Naive thymus-derived CD4-positive, alpha-beta T cell (primary cell): Measurements from ENCODE around the gene COL5A3. TPM values are rescaled to one million over a fixed set of nuclear protein-coding genes. Genes with fewer than 3 reads are reported as not detected.
"Not testable (repeated sequence)": the region's sequence is repeated elsewhere in the genome, so short reads cannot be mapped to it uniquely, and the experiment has no call there.

ENCODE experiments used
- ATAC-seq: fragments of 150-1000 bp; cut with Tn5 transposase; 2 replicates; pipeline ENCODE4 v1.10.0; 2021; ENCODE audit warnings: mild to moderate bottlenecking, moderate library complexity
- CTCF ChIA-PET: fragments of 350-600 bp; sonication (Branson Sonifier 250); formaldehyde crosslinking; loops from one replicate; lab custom pipeline; 2021; ENCODE audit warnings: antibody characterized with exemption; lab: Charles Lee
- POLR2A ChIA-PET: fragments of 350-600 bp; sonication (Branson Sonifier 250); formaldehyde crosslinking; loops from one replicate; lab custom pipeline; 2021; ENCODE audit warnings: antibody characterized with exemption, inconsistent platforms; lab: Charles Lee
- DNase-seq, 9 donors: peaks; one replicate each; pipeline versions ENCODE4 v3.0.0 to v3.0.0-alpha.2; 2020 to 2022; ENCODE audit warnings: mixed read lengths in 1 of 9
- H3K27ac ChIP-seq: one replicate; pipeline ENCODE4 v1.7.0; 2013; ENCODE audit warnings: mild to moderate bottlenecking, low read depth, low read length, moderate library complexity
- H3K27me3 ChIP-seq, 2 donors: one replicate each; pipeline ENCODE4 v1.7.0; 2013; ENCODE audit warnings: low read length in 2 of 2, mild to moderate bottlenecking in 2 of 2, moderate library complexity in 2 of 2; ENCODE audit not compliant: control insufficient read depth in 2 of 2, insufficient read depth in 2 of 2
- H3K36me3 ChIP-seq, 3 experiments: 1 replicate in 2 of 3; 2 replicates in 1 of 3; pipeline ENCODE4 v1.7.0; 2013; ENCODE audit warnings: low read length in 3 of 3, mild to moderate bottlenecking in 3 of 3, moderate library complexity in 1 of 3; ENCODE audit not compliant: insufficient read depth in 3 of 3, control insufficient read depth in 2 of 3
- H3K4me1 ChIP-seq, 2 donors: one replicate each; pipeline ENCODE4 v1.7.0; 2013; ENCODE audit warnings: low read length in 2 of 2, mild to moderate bottlenecking in 2 of 2, moderate library complexity in 1 of 2; ENCODE audit not compliant: control insufficient read depth in 2 of 2, insufficient read depth in 2 of 2
- H3K4me3 ChIP-seq: 2 replicates; pipeline ENCODE4 v1.7.0; 2013; ENCODE audit warnings: mild to moderate bottlenecking, low read length
- H3K9me3 ChIP-seq, 3 experiments: 1 replicate in 2 of 3; 2 replicates in 1 of 3; pipeline ENCODE4 v1.7.0; 2013; ENCODE audit warnings: low read length in 3 of 3; ENCODE audit not compliant: control insufficient read depth in 2 of 3
- H3K27ac Mint-ChIP-seq, 9 donors: one replicate each; pipeline ENCODE4 v1.8.0; 2020 to 2022; ENCODE audit warnings: mixed read lengths in 9 of 9, mild to moderate bottlenecking in 8 of 9, moderate library complexity in 5 of 9, inconsistent platforms in 2 of 9
- H3K27me3 Mint-ChIP-seq, 5 donors: one replicate each; pipeline ENCODE4 v1.8.0; 2021 to 2022; ENCODE audit warnings: mixed read lengths in 5 of 5, mild to moderate bottlenecking in 1 of 5
- H3K36me3 Mint-ChIP-seq, 5 donors: one replicate each; pipeline ENCODE4 v1.8.0; 2020 to 2022; ENCODE audit warnings: mixed read lengths in 5 of 5, mild to moderate bottlenecking in 3 of 5, inconsistent platforms in 1 of 5
- H3K4me1 Mint-ChIP-seq, 7 donors: one replicate each; pipeline ENCODE4 v1.8.0; 2020 to 2022; ENCODE audit warnings: mixed read lengths in 7 of 7, mild to moderate bottlenecking in 3 of 7, inconsistent platforms in 1 of 7
- H3K4me3 Mint-ChIP-seq, 10 donors: one replicate each; pipeline ENCODE4 v1.8.0; 2020 to 2022; ENCODE audit warnings: mild to moderate bottlenecking in 10 of 10, mixed read lengths in 10 of 10, moderate library complexity in 6 of 10, inconsistent platforms in 2 of 10
- H3K9me3 Mint-ChIP-seq, 11 donors: one replicate each; pipeline ENCODE4 v1.8.0; 2020 to 2022; ENCODE audit warnings: mixed read lengths in 11 of 11, mild to moderate bottlenecking in 4 of 11, inconsistent platforms in 1 of 11, moderate library complexity in 1 of 11
- intact Hi-C, 2 donors: fragments of 100-400 bp; cut with micrococcal nuclease; formaldehyde crosslinking; loops; one replicate each; pipeline ENCODE4 v1.15.1; 2023
- polyA plus RNA-seq, 2 donors: library from polyadenylated mRNA; unstranded; fragments of 300-500 nt; fragmentation: Illumina TruSeq; gene quantifications; one replicate each; pipeline ENCODE4 v1.2.3, GENCODE V29; 2021
- total RNA-seq, 6 experiments: library from RNA in 5 of 6; stranded (reverse) in 5 of 6; gene quantifications; 1 replicate in 5 of 6; 2 replicates in 1 of 6; pipeline ENCODE4 v1.2.3 and lab custom pipeline; 2021 to 2026

COL5A3 gene
- total and polyA plus RNA-seq, 7 experiments from 2014 or later: 0.05 to 1.9 (median 0.09) TPM; not detected in 3

DNA sequence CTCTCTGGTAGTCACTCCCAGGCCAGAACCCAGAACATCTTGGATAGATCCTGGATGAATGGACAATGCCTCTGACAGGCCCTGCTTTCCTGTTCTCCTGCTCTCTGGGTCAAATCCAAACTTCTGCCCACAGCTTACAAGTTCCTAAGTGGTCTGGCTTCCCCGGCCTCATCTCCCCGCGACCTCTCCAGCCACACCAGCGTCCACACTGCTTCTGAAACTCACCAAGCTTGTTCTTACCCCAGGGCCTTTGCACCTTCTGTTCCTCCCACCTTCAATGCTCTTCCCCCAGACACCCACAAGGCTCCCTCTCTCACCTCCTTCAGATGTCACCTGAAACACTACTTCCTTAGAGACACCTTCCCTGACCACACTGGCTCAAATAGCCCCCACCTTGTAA lies 77.5 kb downstream of the COL5A3 start:
- ATAC-seq (no peak), DNase-seq (no peak)
- Mint-ChIP-seq H3K4me1 (peaks cover 17 to 33% (median 26%) of the 10 kb centered on the region in 7 donors), H3K27ac (peak overlapping the region in 1 of 9 donors; percentile 27), H3K27me3 (peaks cover 45 to 57% (median 53%) of the 10 kb centered on the region in 5 donors), H3K9me3 (peaks cover 0 to 4% (median 0%) of the 10 kb centered on the region in 11 donors), H3K36me3 (peaks cover 0 to 4% (median 0%) of the 10 kb centered on the region in 5 donors), H3K4me3 (no peak overlapping the region)
- Histone ChIP-seq H3K27me3 (peaks cover 12 to 13% of the 10 kb centered on the region in 2 donors), H3K27ac (no peak overlapping the region), H3K4me3 (no peak overlapping the region), H3K9me3 (no peaks in the 10 kb centered on the region), H3K36me3 (no peaks in the 10 kb centered on the region), H3K4me1 (peaks cover 4 to 18% of the 10 kb centered on the region in 2 donors)
- ChIA-PET CTCF (interaction anchor here (0.5 to 3.5 kb wide), 10 partner anchors 11 to 458 kb away, joined by 3 to 27 read pairs (median 3); partner anchors contain the start of gene ICAM1), POLR2A (interaction anchor here (0.7 to 0.8 kb wide), 2 partner anchors 169 to 273 kb away, joined by 3 to 4 read pairs; no protein-coding TSS in a partner anchor)
- intact Hi-C loops: loop anchor here in 1 of 2 donors (5.0 to 10.0 kb wide), 2 partner anchors 179 to 452 kb away; partner anchors contain the start of genes P2RY11 and TYK2

DNA sequence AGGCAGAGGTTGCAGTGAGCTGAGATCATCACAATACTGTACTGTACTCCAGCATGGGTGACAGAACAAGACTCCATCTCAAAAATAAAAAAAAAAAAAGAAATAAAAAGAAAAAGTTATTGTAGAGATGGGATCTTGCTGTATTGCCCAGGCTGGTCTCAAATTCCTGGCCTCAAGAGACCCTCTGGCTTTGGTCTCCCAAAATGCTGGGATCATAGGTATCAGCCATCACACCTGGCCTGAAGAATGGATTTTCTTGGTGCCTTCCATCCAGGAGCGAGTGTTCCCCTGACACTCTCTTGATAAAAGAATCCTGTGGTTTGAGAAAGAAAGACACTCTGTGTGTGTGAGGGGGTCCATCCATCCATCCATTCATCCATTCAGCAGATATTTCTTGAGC lies 78.7 kb downstream of the COL5A3 start:
- Histone ChIP-seq H3K36me3 (no peaks in the 10 kb centered on the region), H3K4me1 (peaks cover under 1 to 18% of the 10 kb centered on the region in 2 donors), H3K9me3 (no peaks in the 10 kb centered on the region), H3K27ac (no peak overlapping the region), H3K27me3 (peaks cover 7 to 13% of the 10 kb centered on the region in 2 donors), H3K4me3 (no peak overlapping the region)
- Mint-ChIP-seq H3K27me3 (peaks cover 33 to 47% (median 43%) of the 10 kb centered on the region in 5 donors), H3K9me3 (peaks cover 0 to 4% (median 0%) of the 10 kb centered on the region in 11 donors), H3K36me3 (peaks cover 0 to 4% (median 0%) of the 10 kb centered on the region in 5 donors), H3K27ac (no peak overlapping the region), H3K4me1 (peaks cover 14 to 27% (median 20%) of the 10 kb centered on the region in 7 donors), H3K4me3 (no peak overlapping the region)
- DNase-seq (no peak), ATAC-seq (no peak)
- ChIA-PET POLR2A (interaction anchor here (0.7 kb wide), 1 partner anchor 72 kb away, joined by 5 read pairs; no protein-coding TSS in a partner anchor), CTCF (interaction anchor here (0.6 to 3.5 kb wide), 15 partner anchors 12 to 459 kb away, joined by 3 to 27 read pairs (median 3); partner anchors contain the start of gene ICAM1)
- intact Hi-C loops: loop anchor here (1.0 to 10.0 kb wide), 9 partner anchors 69 to 505 kb away; partner anchors contain the start of genes P2RY11 (in 1 of the 2) and TYK2 (in 1 of the 2)

DNA sequence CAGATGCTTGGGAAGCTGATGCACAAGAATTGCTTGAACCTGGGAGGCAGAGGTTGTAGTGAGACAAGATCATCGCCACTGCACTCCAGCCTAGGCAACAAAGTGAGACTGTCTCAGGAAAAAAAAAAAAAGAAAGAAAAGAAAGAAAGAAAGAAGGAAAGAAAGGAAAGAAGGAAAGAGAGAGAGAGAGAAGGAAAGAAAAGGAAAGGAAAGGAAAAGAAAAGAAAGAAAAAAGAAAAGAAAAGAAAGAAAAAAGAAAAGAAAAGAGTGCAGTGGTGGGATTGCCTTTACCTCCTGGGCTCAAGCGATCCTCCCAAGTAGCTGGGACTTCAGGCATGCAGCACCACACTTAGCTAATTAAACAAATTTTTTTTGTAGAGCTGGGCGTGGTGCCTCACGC lies 86.9 kb downstream of the COL5A3 start:
- no peaks in the 10 kb centered on the region for H3K36me3 Mint-ChIP-seq
- no peaks in the 10 kb centered on the region for H3K9me3 ChIP-seq
- H3K4me1 ChIP-seq: no peaks in the 10 kb centered on the region
- H3K4me1 Mint-ChIP-seq: no peaks in the 10 kb centered on the region
- H3K4me3 Mint-ChIP-seq: no peak overlapping the region
- H3K4me3 ChIP-seq: no peak overlapping the region
- peaks cover 5 to 20% (median 11%) of the 10 kb centered on the region in 5 donors for H3K27me3 Mint-ChIP-seq
- CTCF ChIA-PET: no interaction called here
- ATAC-seq (no peak), DNase-seq (no peak)
- intact Hi-C loops: no loop called here
- H3K27me3 ChIP-seq: no peaks in the 10 kb centered on the region
- H3K27ac ChIP-seq: no peak overlapping the region
- H3K27ac Mint-ChIP-seq: no peak overlapping the region
- no peaks in the 10 kb centered on the region for H3K36me3 ChIP-seq
- POLR2A ChIA-PET: interaction anchor here (0.6 kb wide), 2 partner anchors 44 to 172 kb away, joined by 3 read pairs; no protein-coding TSS in a partner anchor
- no peaks in the 10 kb centered on the region for H3K9me3 Mint-ChIP-seq

DNA sequence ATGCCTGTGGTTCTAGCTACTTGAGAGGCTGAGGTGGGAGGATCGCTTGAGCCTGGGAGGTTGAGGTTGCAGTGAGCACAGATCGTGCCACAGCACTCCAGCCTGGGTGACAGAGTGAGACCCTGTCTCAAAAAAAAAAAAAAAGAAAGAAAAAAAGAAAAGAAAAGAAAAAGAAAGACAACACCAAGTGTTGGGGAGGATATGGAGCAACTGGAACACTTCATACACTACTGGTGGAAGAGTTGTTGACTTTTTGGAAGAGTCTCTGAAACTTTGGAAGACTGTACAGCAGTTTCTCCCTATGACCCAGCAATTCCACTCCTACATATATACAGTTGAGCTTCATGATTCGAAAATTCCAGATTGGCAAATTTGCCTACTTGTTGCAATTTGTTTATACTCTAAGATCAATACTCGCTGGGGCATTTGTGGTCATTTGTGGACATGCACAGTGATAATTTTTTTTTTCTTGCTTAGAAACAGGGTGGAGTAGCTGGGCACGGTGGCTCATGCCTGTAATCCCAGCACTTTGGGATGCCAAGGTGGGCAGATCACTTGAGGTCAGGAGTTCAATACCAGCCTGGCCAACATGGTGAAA lies 87.4 kb downstream of the COL5A3 start:
- H3K36me3 Mint-ChIP-seq, DNase-seq, H3K4me1 ChIP-seq, H3K36me3 ChIP-seq, CTCF ChIA-PET, ATAC-seq, H3K4me3 Mint-ChIP-seq, intact Hi-C loops, H3K27ac ChIP-seq, H3K27me3 ChIP-seq, H3K4me1 Mint-ChIP-seq, H3K4me3 ChIP-seq, H3K9me3 Mint-ChIP-seq, H3K27ac Mint-ChIP-seq, H3K9me3 ChIP-seq: not testable (repeated sequence)
- POLR2A ChIA-PET: interaction anchor here (0.6 kb wide), 1 partner anchor 45 kb away, joined by 3 read pairs; no protein-coding TSS in a partner anchor
- H3K27me3 Mint-ChIP-seq: peaks cover 5 to 21% (median 17%) of the 10 kb centered on the region in 5 donors

DNA sequence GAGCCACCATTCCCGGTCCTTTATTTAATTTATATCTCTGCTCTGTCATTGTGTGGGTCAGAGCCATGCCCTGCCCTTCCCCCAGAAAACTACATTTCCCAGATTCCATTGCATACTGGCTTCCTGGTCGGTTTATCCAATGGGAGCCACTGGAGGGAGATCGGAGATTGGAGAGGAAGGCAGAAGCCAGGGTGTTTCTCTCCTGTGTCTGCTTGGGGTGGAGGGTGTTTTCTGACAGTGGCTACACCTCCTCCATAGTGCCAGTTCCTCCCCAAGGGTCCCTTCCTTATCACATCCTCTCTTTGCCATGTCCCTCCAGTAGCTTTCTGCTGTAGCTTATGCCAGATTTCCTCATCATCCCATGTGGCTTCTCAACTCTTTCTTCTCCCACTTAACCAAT lies 93.0 kb downstream of the COL5A3 start:
- Mint-ChIP-seq H3K27me3 (peaks cover 21 to 36% (median 32%) of the 10 kb centered on the region in 5 donors), H3K36me3 (no peaks in the 10 kb centered on the region), H3K4me3 (peak overlapping the region in 2 of 10 donors; percentile 15 to 48), H3K9me3 (no peaks in the 10 kb centered on the region), H3K27ac (peak overlapping the region in 2 of 9 donors; percentile 22 to 35), H3K4me1 (peaks cover 6 to 12% (median 9%) of the 10 kb centered on the region in 7 donors)
- Histone ChIP-seq H3K4me1 (peaks cover 3 to 5% of the 10 kb centered on the region in 2 donors), H3K27me3 (peaks cover 0 to 13% of the 10 kb centered on the region in 2 donors), H3K27ac (no peak overlapping the region), H3K9me3 (no peaks in the 10 kb centered on the region), H3K4me3 (no peak overlapping the region), H3K36me3 (no peaks in the 10 kb centered on the region)
- ChIA-PET POLR2A (no interaction called here), CTCF (interaction anchor here (0.6 kb wide), 1 partner anchor 70 kb away, joined by 3 read pairs; no protein-coding TSS in a partner anchor)
- no peak for DNase-seq
- no peak for ATAC-seq
- intact Hi-C loops: no loop called here

DNA sequence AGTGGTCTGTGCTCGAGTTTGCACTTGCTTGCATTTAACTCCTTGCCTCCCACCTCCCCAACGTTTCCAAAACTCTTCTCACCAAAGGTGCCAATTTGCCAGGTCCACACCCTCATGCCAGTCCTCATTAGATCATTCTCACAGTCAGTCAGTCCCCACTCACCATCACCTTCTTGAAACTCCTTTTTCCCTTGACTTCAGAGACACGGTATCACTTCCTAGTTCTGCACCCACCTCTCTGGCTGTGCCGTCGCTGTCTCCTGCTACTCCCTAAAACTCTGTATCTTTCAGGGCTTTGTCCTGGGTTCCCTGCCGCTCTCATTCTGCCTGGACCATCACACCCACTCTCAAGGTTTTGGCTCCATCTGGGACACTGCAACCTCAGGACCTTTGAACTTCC lies 93.6 kb downstream of the COL5A3 start:
- no peaks in the 10 kb centered on the region for H3K36me3 Mint-ChIP-seq
- POLR2A ChIA-PET: no interaction called here
- Histone ChIP-seq H3K27me3 (peaks cover 0 to 13% of the 10 kb centered on the region in 2 donors), H3K4me1 (peaks cover 3 to 5% of the 10 kb centered on the region in 2 donors), H3K27ac (no peak overlapping the region), H3K4me3 (no peak overlapping the region), H3K9me3 (no peaks in the 10 kb centered on the region), H3K36me3 (no peaks in the 10 kb centered on the region)
- ATAC-seq (no peak), DNase-seq (no peak)
- H3K27me3 Mint-ChIP-seq: peaks cover 21 to 35% (median 32%) of the 10 kb centered on the region in 5 donors
- peak overlapping the region in 2 of 10 donors; percentile 7 to 34 for H3K4me3 Mint-ChIP-seq
- intact Hi-C loops: no loop called here
- H3K9me3 Mint-ChIP-seq: no peaks in the 10 kb centered on the region
- peak overlapping the region in 1 of 9 donors; percentile 35 for H3K27ac Mint-ChIP-seq
- peaks cover 6 to 12% (median 9%) of the 10 kb centered on the region in 7 donors for H3K4me1 Mint-ChIP-seq
- CTCF ChIA-PET: interaction anchor here (1.6 to 2.1 kb wide), 2 partner anchors 59 to 70 kb away, joined by 7 to 12 read pairs; no protein-coding TSS in a partner anchor
